ENCODE data around the gene SLC25A23. TPM values are rescaled to one million over a fixed set of nuclear protein-coding genes. Genes with fewer than 3 reads are reported as not detected.

Gene SLC25A23
- total RNA-seq, 1 donor from 2014 or later = 76.2 TPM

GRCh38 chr19:6458695-6459261 lies 814 bp downstream of the SLC25A23 start:
- Mint-ChIP-seq H3K36me3 (ENCODE audit: insufficient read depth) (peaks cover 23% of the 10 kb centered on the region), H3K27ac (peak overlapping the region; percentile 93), H3K4me3 (ENCODE audit: low read depth) (peak overlapping the region; percentile 90), H3K9me3 (ENCODE audit: low read depth) (no peaks in the 10 kb centered on the region), H3K27me3 (no peaks in the 10 kb centered on the region), H3K4me1 (ENCODE audit: low read depth) (peaks cover 8% of the 10 kb centered on the region)
- TF ChIP-seq CTCF (IDR thresholded peaks at IDR 0.05; ENCODE audit: unreplicated experiment) = no peak
- no peak for DNase-seq (ENCODE audit: low spot score, unreplicated experiment)

- peak overlapping the region; percentile 90 for H3K4me3 Mint-ChIP-seq (ENCODE audit: low read depth)
- peaks cover 8% of the 10 kb centered on the region for H3K4me1 Mint-ChIP-seq (ENCODE audit: low read depth)
- no peak for TF ChIP-seq CTCF (IDR thresholded peaks at IDR 0.05; ENCODE audit: unreplicated experiment)
- no peaks in the 10 kb centered on the region for H3K9me3 Mint-ChIP-seq (ENCODE audit: low read depth)
- H3K36me3 Mint-ChIP-seq (ENCODE audit: insufficient read depth) = peaks cover 30% of the 10 kb centered on the region
- H3K27me3 Mint-ChIP-seq = no peaks in the 10 kb centered on the region
- DNase-seq (ENCODE audit: low spot score, unreplicated experiment) = no peak
- no peak overlapping the region for H3K27ac Mint-ChIP-seq
Observed at GRCh38 chr19:6457958-6458694, 1.5 kb downstream of the SLC25A23 start.

- H3K27ac Mint-ChIP-seq = no peak overlapping the region
- peaks cover 42% of the 10 kb centered on the region for H3K36me3 Mint-ChIP-seq (ENCODE audit: insufficient read depth)
- no peaks in the 10 kb centered on the region for H3K27me3 Mint-ChIP-seq
- no peaks in the 10 kb centered on the region for H3K9me3 Mint-ChIP-seq (ENCODE audit: low read depth)
- TF ChIP-seq CTCF (IDR thresholded peaks at IDR 0.05; ENCODE audit: unreplicated experiment) = no peak
- peaks cover 8% of the 10 kb centered on the region for H3K4me1 Mint-ChIP-seq (ENCODE audit: low read depth)
- no peak for DNase-seq (ENCODE audit: low spot score, unreplicated experiment)
- H3K4me3 Mint-ChIP-seq (ENCODE audit: low read depth) = no peak overlapping the region
Observed at GRCh38 chr19:6455924-6456323, 3.7 kb downstream of the SLC25A23 start.

GRCh38 chr19:6453951-6454565 lies 5.5 kb downstream of the SLC25A23 start:
- Mint-ChIP-seq H3K4me1 (ENCODE audit: low read depth) (peaks cover 5% of the 10 kb centered on the region), H3K9me3 (ENCODE audit: low read depth) (no peaks in the 10 kb centered on the region), H3K27me3 (no peaks in the 10 kb centered on the region), H3K36me3 (ENCODE audit: insufficient read depth) (peaks cover 47% of the 10 kb centered on the region), H3K27ac (no peak overlapping the region), H3K4me3 (ENCODE audit: low read depth) (no peak overlapping the region)
- no peak for DNase-seq (ENCODE audit: low spot score, unreplicated experiment)
- TF ChIP-seq CTCF (IDR thresholded peaks at IDR 0.05; ENCODE audit: unreplicated experiment) = no peak

- Mint-ChIP-seq H3K27ac (no peak overlapping the region), H3K4me3 (ENCODE audit: low read depth) (no peak overlapping the region), H3K9me3 (ENCODE audit: low read depth) (no peaks in the 10 kb centered on the region), H3K36me3 (ENCODE audit: insufficient read depth) (peaks cover 47% of the 10 kb centered on the region), H3K4me1 (ENCODE audit: low read depth) (no peaks in the 10 kb centered on the region), H3K27me3 (no peaks in the 10 kb centered on the region)
- no peak for DNase-seq (ENCODE audit: low spot score, unreplicated experiment)
- TF ChIP-seq CTCF (IDR thresholded peaks at IDR 0.05; ENCODE audit: unreplicated experiment) = no peak
Observed at GRCh38 chr19:6452899-6453298, 6.7 kb downstream of the SLC25A23 start.

All from progenitor cell of endocrine pancreas (in vitro differentiated cells).